22Rv1 (cell line): Measurements from ENCODE around the gene CABCOCO1.

Source experiments
- ZFX ChIP-seq: fragments of 450-650 bp; IDR thresholded peaks from 2 replicates; pipeline ENCODE4 v1.6.1; 2017; ENCODE audit warnings: antibody characterized with exemption, borderline replicate concordance
- TF ChIP-seq, protein P1 (sequence below): fragments of 450-650 bp; IDR thresholded peaks from 2 replicates; pipeline ENCODE4 v1.5.1; 2017; ENCODE audit warnings: mild to moderate bottlenecking

DNA sequence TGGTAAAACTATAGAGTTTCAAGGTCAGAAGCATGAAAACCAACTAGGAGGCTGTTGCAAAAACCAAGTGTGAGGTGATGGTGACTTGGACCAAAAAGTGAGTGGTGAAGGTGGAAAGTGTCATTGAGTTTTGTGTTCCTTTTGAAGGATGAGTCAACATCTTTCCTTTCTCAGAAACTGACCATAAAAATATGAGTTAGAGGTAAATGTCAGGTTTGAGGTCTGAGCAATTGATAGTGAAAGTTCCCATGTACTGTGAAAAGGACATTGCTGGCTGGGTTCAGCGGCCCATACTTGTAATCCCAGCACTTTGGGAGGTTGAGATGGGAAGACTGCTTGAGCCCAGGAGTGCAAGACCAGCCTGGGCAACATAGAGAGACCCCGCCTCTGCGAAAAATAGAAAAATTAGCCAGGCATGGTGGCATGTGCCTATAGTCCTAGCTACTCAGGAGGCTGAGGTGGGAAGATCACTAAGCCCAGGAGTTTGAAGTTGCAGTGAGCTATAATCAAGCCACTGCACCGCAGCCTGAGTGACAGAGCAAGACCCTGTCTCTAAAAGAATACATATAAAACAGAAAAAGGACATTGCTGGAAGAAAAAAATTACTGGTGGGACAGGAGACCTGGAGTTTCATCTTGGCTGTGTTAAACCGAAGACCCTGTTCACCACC is 149.5 kb downstream of the CABCOCO1 start:
- TF ChIP-seq, protein P1, sequence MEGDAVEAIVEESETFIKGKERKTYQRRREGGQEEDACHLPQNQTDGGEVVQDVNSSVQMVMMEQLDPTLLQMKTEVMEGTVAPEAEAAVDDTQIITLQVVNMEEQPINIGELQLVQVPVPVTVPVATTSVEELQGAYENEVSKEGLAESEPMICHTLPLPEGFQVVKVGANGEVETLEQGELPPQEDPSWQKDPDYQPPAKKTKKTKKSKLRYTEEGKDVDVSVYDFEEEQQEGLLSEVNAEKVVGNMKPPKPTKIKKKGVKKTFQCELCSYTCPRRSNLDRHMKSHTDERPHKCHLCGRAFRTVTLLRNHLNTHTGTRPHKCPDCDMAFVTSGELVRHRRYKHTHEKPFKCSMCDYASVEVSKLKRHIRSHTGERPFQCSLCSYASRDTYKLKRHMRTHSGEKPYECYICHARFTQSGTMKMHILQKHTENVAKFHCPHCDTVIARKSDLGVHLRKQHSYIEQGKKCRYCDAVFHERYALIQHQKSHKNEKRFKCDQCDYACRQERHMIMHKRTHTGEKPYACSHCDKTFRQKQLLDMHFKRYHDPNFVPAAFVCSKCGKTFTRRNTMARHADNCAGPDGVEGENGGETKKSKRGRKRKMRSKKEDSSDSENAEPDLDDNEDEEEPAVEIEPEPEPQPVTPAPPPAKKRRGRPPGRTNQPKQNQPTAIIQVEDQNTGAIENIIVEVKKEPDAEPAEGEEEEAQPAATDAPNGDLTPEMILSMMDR = no peak
- no peak for TF ChIP-seq ZFX
